Measurements from ENCODE around the gene FBXO2.

The FBXO2 gene

DNA sequence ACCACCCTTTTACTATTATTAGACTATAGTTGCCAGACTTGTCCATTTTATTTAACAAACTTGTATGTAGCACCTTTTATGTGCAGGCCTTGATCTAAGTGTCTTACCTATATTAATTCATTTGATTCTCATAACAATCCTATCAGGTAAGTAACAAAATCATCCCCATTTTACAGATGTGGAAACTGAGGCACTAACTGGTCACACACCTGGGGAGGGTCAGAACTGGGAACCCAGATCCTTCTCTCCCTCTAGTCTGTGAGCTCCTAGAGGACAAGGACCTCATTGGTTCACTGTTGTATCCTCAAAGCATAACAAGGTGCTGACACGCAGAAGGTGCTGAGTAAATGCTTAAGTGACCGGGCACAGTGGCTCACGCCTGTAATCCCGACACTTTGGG lies 14.9 kb downstream of the FBXO2 start:
- Histone ChIP-seq H3K9ac (ENCODE audit: low read depth, low read length) (no peak overlapping the region), H3K27ac (ENCODE audit: low read length) (no peak overlapping the region), H3K27me3 (ENCODE audit: insufficient read depth, low read length) (peaks cover 6% of the 10 kb centered on the region; the same call in 1 of the 2 replicates)

DNA sequence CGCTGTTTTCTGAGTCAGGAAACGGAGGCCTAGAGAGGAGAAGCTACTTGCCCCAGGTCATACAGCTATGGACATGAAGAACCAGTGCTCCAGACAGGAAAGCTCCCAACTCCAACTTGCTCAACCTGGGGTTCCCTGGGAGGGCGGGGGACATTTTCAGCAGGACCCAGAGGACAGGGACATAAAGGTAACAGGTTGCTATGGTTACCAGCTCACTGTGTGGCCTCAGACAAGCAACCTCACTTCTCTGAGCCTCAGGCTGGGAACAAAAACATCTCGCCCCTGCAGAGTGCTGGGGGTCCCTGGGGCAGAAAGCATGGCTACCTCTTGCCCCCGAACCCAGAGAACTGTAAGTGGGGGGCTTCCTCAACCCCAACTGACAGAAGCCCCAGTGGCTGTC lies 16.1 kb downstream of the FBXO2 start:
- no peak overlapping the region for H3K27ac ChIP-seq (ENCODE audit: low read length)
- H3K27me3 ChIP-seq (ENCODE audit: insufficient read depth, low read length), result peaks cover 6% of the 10 kb centered on the region; the same call in 1 of the 2 replicates
- no peak overlapping the region for H3K4me3 ChIP-seq (ENCODE audit: low read length)
- H3K9ac ChIP-seq (ENCODE audit: low read depth, low read length), result no peak overlapping the region
- H3K4me1 ChIP-seq (ENCODE audit: insufficient read depth, low read length), result no peaks in the 10 kb centered on the region
- H3K9me3 ChIP-seq (ENCODE audit: insufficient read depth, low read depth, low read length), result no peaks in the 10 kb centered on the region
- no peaks in the 10 kb centered on the region for H3K36me3 ChIP-seq (ENCODE audit: insufficient read depth, low read depth, low read length)

More for the DNA sequence above, 14.9 kb downstream of the FBXO2 start:
- Histone ChIP-seq H3K4me3 (ENCODE audit: low read length) (no peak overlapping the region), H3K4me1 (ENCODE audit: insufficient read depth, low read length) (no peaks in the 10 kb centered on the region), H3K36me3 (ENCODE audit: insufficient read depth, low read depth, low read length) (no peaks in the 10 kb centered on the region), H3K9me3 (ENCODE audit: insufficient read depth, low read depth, low read length) (no peaks in the 10 kb centered on the region)

DNA sequence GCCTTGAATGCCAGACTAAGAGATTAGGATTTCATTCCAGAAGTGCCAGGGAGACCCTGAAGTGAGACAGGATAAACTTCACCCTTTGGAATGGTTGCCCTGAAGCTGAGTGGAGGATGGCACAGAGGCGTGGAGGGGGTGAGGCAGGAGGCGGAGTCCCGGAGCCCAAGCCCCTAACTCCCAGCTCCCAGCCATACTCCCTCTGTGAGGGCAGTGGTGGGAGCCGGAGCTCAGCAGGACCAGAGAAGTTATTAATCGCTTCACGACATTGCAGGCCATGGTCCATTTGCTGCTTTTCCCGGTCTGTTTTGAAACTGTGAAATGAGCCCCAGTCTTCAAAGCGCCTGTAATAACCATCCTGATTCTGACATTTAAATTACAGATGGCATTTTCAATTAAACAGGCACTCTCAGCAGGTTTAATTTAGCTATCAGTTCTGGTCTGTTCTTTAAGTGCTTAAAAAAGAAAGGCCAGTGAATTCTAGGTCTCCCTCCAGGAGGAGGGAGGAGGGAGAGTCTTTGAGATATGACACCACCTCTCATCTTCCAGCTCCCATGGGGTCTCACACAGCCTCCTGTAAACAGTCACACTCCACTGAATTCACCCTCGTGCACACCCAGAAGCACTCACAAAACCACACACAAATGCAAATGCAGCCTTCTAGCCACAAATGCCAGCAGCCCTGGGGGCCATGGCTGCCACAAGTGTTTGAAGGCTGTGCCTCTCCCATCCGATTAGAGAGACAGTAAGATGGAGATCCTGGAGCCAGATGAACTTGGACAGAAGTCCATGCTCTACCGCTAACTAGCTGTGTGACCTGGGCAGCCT lies 19.6 kb downstream of the FBXO2 start:
- peaks cover 6% of the 10 kb centered on the region; the same call in 1 of the 2 replicates for H3K27me3 ChIP-seq (ENCODE audit: insufficient read depth, low read length)
- no peaks in the 10 kb centered on the region for H3K36me3 ChIP-seq (ENCODE audit: insufficient read depth, low read depth, low read length)
- no peaks in the 10 kb centered on the region for H3K4me1 ChIP-seq (ENCODE audit: insufficient read depth, low read length)
- no peak overlapping the region for H3K27ac ChIP-seq (ENCODE audit: low read length)
- no peak overlapping the region for H3K9ac ChIP-seq (ENCODE audit: low read depth, low read length)
- no peaks in the 10 kb centered on the region for H3K9me3 ChIP-seq (ENCODE audit: insufficient read depth, low read depth, low read length)
- H3K4me3 ChIP-seq (ENCODE audit: low read length), result no peak overlapping the region

DNA sequence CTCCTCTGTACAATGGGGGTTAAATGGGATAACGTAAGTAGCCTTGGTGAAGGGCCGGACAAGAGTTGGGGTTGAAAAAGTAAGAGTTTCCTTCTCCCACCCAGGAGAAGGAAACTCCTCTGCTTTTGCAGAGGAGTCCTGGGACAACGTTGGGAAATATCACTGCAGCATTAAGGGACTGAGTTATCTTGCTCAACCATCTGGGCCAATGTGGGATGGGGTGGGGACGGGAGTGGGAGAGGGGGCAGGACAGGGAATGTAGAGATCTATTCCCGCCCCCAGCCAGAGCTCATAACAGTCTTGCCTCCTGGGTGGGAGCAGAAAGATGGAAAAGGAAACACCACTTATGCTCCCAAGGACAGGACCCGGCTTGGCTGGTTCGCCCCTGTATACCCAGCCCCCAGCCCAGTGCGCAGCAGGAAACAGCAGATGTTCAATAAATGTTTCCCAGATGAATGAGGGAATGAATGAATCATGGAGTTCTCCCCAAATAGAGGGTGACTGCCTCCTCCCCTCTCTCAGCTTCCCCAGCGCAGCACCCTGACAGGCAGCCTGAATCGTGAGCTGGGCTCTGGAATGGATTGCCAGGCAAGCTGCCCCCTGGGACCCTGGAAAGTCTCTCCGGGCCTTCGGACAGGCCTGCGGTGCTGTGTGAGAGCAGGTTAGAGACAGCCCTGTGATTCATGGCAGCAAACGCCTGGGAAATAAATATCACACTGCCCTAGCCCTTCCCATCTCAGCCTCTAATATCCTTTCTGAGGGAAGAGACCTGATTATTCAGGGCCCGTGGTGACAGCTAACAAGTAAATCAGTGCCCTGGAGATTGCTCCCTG lies 24.8 kb downstream of the FBXO2 start:
- H3K9me3 ChIP-seq (ENCODE audit: insufficient read depth, low read depth, low read length), result no peaks in the 10 kb centered on the region
- no peak overlapping the region for H3K4me3 ChIP-seq (ENCODE audit: low read length)
- no peak overlapping the region for H3K27ac ChIP-seq (ENCODE audit: low read length)
- H3K36me3 ChIP-seq (ENCODE audit: insufficient read depth, low read depth, low read length), result no peaks in the 10 kb centered on the region
- H3K9ac ChIP-seq (ENCODE audit: low read depth, low read length), result no peak overlapping the region
- no peaks in the 10 kb centered on the region for H3K4me1 ChIP-seq (ENCODE audit: insufficient read depth, low read length)
- H3K27me3 ChIP-seq (ENCODE audit: insufficient read depth, low read length), result no peaks in the 10 kb centered on the region

DNA sequence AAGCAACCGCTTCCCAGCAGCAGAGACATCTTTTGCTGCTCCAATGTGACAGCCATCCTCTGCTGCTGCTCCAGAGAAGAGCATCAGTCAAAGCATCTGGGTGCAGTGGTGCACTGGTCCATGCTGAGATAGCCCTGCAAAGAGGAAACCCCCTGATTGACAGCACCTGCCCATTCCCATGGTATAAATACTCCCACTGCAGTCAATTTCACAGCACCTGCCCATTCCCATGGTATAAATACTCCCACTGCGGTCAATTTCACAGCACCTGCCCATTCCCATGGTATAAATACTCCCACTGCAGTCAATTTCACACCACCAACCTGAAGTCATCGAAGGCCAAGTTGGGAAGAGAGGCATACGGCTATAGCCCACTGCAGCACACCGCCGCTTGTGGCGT lies 25.5 kb downstream of the FBXO2 start:
- H3K27ac ChIP-seq (ENCODE audit: low read length), result no peak overlapping the region
- no peak overlapping the region for H3K4me3 ChIP-seq (ENCODE audit: low read length)
- H3K4me1 ChIP-seq (ENCODE audit: insufficient read depth, low read length), result no peaks in the 10 kb centered on the region
- no peaks in the 10 kb centered on the region for H3K27me3 ChIP-seq (ENCODE audit: insufficient read depth, low read length)
- no peaks in the 10 kb centered on the region for H3K9me3 ChIP-seq (ENCODE audit: insufficient read depth, low read depth, low read length)
- H3K9ac ChIP-seq (ENCODE audit: low read depth, low read length), result no peak overlapping the region
- no peaks in the 10 kb centered on the region for H3K36me3 ChIP-seq (ENCODE audit: insufficient read depth, low read depth, low read length)

DNA sequence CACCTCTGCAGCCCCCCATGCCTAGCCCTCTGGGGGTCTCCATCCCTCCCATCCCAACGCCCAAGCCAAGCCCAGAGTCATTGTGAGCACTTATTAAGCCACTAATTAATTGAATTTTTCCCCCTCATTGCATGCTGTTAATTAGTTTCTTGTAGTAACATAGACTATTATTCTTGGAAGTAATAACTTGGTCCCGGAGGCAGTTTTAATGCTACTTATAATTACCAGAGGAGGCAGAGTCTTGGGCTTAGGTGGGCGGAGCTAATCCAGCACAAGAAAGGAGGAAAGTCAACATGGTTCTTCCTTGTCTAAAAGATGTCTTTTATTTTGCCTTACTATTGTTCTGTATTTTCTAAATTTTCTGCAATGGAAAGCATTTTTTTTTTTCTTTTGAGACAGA lies 27.7 kb downstream of the FBXO2 start:
- H3K36me3 ChIP-seq (ENCODE audit: insufficient read depth, low read depth, low read length), result no peaks in the 10 kb centered on the region
- no peaks in the 10 kb centered on the region for H3K4me1 ChIP-seq (ENCODE audit: insufficient read depth, low read length)
- no peak overlapping the region for H3K27ac ChIP-seq (ENCODE audit: low read length)
- H3K4me3 ChIP-seq (ENCODE audit: low read length), result no peak overlapping the region
- H3K9ac ChIP-seq (ENCODE audit: low read depth, low read length), result no peak overlapping the region
- no peaks in the 10 kb centered on the region for H3K9me3 ChIP-seq (ENCODE audit: insufficient read depth, low read depth, low read length)
- no peaks in the 10 kb centered on the region for H3K27me3 ChIP-seq (ENCODE audit: insufficient read depth, low read length)

DNA sequence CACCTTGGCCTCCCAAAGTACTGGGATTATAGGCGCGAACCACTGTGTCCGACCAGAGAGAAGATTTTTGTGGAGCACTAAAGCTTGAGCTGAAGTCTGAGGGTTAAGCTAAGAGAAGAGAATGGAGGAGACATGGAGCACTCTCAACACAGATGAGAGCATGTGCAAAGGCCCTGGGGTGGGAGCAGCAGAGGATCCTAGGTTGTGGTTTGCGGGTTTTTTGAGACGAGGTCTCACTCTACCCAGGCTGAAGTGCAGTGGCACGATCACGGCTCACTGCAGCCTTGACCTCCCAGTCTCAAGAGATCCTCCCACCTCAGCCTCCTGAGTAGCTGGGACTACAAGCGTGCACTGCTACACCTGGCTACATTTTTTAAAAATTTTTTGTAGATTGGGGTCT lies 30.5 kb downstream of the FBXO2 start:
- Histone ChIP-seq H3K9me3 (ENCODE audit: insufficient read depth, low read depth, low read length) (no peaks in the 10 kb centered on the region), H3K27me3 (ENCODE audit: insufficient read depth, low read length) (no peaks in the 10 kb centered on the region), H3K36me3 (ENCODE audit: insufficient read depth, low read depth, low read length) (no peaks in the 10 kb centered on the region), H3K4me1 (ENCODE audit: insufficient read depth, low read length) (no peaks in the 10 kb centered on the region), H3K9ac (ENCODE audit: low read depth, low read length) (no peak overlapping the region), H3K27ac (ENCODE audit: low read length) (no peak overlapping the region), H3K4me3 (ENCODE audit: low read length) (no peak overlapping the region)

DNA sequence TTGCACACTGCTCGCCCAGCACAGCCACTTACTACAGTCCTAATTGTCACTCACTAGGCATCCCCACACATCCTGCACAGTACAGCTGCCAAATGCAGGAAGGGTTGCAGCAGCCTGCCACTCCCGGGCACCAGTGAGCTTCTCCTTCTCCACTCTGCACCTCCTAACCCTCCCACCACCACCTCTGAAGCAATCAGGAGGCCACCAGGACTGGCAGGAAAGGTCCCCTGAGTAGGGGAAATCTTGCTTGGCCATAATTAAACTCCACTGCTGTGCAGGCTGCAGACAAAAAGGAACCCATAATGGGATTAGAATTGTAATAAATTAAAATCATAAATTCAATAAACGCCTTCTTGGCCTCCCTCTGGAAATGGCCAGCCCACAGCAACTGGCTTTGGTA lies 31.8 kb downstream of the FBXO2 start:
- Histone ChIP-seq H3K27ac (ENCODE audit: low read length) (no peak overlapping the region), H3K4me1 (ENCODE audit: insufficient read depth, low read length) (no peaks in the 10 kb centered on the region), H3K4me3 (ENCODE audit: low read length) (no peak overlapping the region), H3K27me3 (ENCODE audit: insufficient read depth, low read length) (no peaks in the 10 kb centered on the region), H3K9ac (ENCODE audit: low read depth, low read length) (no peak overlapping the region), H3K36me3 (ENCODE audit: insufficient read depth, low read depth, low read length) (no peaks in the 10 kb centered on the region), H3K9me3 (ENCODE audit: insufficient read depth, low read depth, low read length) (no peaks in the 10 kb centered on the region)

DNA sequence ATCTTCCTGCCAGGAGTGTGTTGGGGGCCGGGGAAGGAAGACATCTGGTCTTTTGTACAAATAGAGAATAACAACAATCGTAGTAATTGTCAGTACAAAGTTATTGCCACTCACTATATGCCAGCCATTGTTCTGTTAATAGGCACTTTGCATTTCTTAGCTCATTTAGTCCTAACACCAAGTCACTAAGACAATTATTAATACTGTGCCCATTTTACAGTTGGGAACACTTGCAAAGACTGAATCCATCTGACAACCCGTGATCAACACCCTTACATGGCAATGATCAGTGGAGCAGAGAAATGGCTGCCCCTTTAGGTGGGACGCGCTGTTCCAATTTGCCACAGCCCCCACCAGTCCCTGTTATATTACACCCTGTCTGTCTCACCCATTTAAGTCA lies 33.3 kb downstream of the FBXO2 start:
- Histone ChIP-seq H3K9me3 (ENCODE audit: insufficient read depth, low read depth, low read length) (no peaks in the 10 kb centered on the region), H3K27ac (ENCODE audit: low read length) (no peak overlapping the region), H3K27me3 (ENCODE audit: insufficient read depth, low read length) (no peaks in the 10 kb centered on the region), H3K36me3 (ENCODE audit: insufficient read depth, low read depth, low read length) (no peaks in the 10 kb centered on the region), H3K4me3 (ENCODE audit: low read length) (no peak overlapping the region), H3K9ac (ENCODE audit: low read depth, low read length) (no peak overlapping the region), H3K4me1 (ENCODE audit: insufficient read depth, low read length) (no peaks in the 10 kb centered on the region)

DNA sequence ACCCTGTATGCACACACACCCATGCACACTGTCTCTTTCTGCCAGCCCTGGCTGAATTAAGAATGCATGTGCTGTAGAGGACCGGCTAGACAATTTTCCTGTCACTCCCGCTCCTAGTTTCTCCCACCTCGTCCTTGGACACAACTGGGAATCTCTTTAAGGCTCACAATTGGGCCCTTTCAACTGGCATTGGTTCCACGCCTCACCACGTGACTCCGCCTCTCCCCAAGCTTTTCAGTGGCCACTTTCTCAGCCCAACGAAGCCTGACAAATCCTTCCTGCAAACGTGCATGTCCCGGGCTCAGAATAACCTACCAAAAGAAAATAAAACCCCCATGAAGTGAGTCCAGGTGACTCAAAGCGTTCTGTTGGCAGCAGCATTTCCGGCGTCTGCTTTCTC lies 33.8 kb downstream of the FBXO2 start:
- H3K4me3 ChIP-seq (ENCODE audit: low read length), result no peak overlapping the region
- no peak overlapping the region for H3K27ac ChIP-seq (ENCODE audit: low read length)
- H3K9me3 ChIP-seq (ENCODE audit: insufficient read depth, low read depth, low read length), result no peaks in the 10 kb centered on the region
- H3K4me1 ChIP-seq (ENCODE audit: insufficient read depth, low read length), result no peaks in the 10 kb centered on the region
- H3K36me3 ChIP-seq (ENCODE audit: insufficient read depth, low read depth, low read length), result no peaks in the 10 kb centered on the region
- no peak overlapping the region for H3K9ac ChIP-seq (ENCODE audit: low read depth, low read length)
- H3K27me3 ChIP-seq (ENCODE audit: insufficient read depth, low read length), result no peaks in the 10 kb centered on the region

DNA sequence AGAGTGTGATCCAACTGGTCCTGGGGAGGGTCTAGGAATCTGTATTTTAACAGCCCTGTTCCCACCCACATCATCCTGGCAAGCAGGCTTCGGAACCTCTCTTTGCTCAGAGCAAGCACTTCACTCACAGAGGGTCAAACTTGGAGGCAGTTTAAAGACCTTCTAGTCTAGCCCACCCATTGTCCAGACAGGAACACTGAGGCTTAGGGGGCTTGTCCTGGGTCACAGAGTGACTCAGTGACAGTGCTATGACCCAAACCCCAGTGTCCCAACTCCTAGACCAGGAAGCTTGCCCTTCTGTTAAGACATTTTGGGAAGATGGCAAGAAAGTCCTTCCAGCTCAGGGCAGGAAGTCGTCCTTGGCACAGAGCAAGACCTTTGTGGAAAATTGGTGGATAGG lies 36.5 kb downstream of the FBXO2 start:
- Histone ChIP-seq H3K36me3 (ENCODE audit: insufficient read depth, low read depth, low read length) (no peaks in the 10 kb centered on the region), H3K27ac (ENCODE audit: low read length) (no peak overlapping the region), H3K9ac (ENCODE audit: low read depth, low read length) (no peak overlapping the region), H3K4me3 (ENCODE audit: low read length) (no peak overlapping the region), H3K9me3 (ENCODE audit: insufficient read depth, low read depth, low read length) (no peaks in the 10 kb centered on the region), H3K27me3 (ENCODE audit: insufficient read depth, low read length) (no peaks in the 10 kb centered on the region), H3K4me1 (ENCODE audit: insufficient read depth, low read length) (no peaks in the 10 kb centered on the region)

DNA sequence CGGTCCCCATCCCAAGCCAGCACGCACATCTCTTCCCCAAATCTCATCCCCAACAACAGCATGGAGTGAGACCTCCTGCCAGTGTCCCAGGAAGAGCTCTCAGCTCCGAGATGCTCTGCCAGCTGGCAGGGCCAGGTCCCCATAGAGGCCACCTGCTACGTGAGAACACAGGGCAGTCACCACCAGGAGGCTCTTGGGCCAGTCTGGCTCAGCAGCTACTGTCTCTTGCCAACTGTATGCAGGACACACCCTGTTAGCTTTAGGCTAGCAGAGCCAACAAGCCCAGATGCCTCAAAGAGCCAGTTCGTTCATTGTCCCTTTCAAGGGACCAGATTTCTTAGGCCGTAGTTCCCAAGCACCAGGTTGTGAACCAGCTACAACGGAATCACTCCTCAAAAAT lies 36.9 kb downstream of the FBXO2 start:
- Histone ChIP-seq H3K4me1 (ENCODE audit: insufficient read depth, low read length) (no peaks in the 10 kb centered on the region), H3K27ac (ENCODE audit: low read length) (no peak overlapping the region), H3K36me3 (ENCODE audit: insufficient read depth, low read depth, low read length) (no peaks in the 10 kb centered on the region), H3K4me3 (ENCODE audit: low read length) (no peak overlapping the region), H3K9me3 (ENCODE audit: insufficient read depth, low read depth, low read length) (no peaks in the 10 kb centered on the region), H3K9ac (ENCODE audit: low read depth, low read length) (no peak overlapping the region), H3K27me3 (ENCODE audit: insufficient read depth, low read length) (no peaks in the 10 kb centered on the region)
